Raji (cell line): ENCODE results near the gene MRPS22.

Source experiments
- POLR2A ChIP-seq: IDR thresholded peaks from 2 replicates; pipeline ENCODE4 v1.6.1; 2011; ENCODE audit warnings: low read depth, low read length, control low read depth; ENCODE audit not compliant: insufficient read depth

The MRPS22 gene

DNA sequence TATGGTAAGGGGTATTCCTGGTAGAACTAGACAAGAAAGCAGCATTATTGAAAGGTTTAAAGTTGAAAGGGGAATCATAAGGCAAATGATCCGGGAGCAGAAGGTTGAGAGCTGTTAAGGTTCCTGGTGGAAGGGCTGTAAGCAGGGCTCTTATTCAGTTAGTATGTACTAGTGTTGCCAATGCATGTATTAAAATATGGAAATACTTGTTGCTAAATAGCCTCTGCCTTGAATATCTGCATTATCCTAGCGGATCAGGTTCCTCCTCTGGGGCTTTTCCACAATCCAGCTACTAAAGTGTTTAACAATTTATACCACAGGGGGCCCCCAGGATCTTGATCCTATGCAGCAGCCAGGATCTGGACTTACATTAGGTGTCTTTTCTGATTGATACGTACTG, 52.9 kb downstream of the MRPS22 start:
- no peak for TF ChIP-seq POLR2A
